Glutamatergic neuron (in vitro differentiated cells): ENCODE results near the gene GNRHR. TPM values are rescaled to one million over a fixed set of nuclear protein-coding genes. Genes with fewer than 3 reads are reported as not detected.

Source experiments
- DNase-seq: peaks from one replicate; pipeline ENCODE4 v3.0.0; 2022
- H3K27ac Mint-ChIP-seq: one replicate; pipeline ENCODE4 v1.8.0; 2020; ENCODE audit warnings: mild to moderate bottlenecking, mixed read lengths, inconsistent platforms; ENCODE audit not compliant: unreplicated experiment
- H3K27me3 Mint-ChIP-seq: one replicate; pipeline ENCODE4 v1.8.0; 2020; ENCODE audit warnings: mild to moderate bottlenecking, moderate library complexity, mixed read lengths, inconsistent platforms; ENCODE audit not compliant: unreplicated experiment
- H3K36me3 Mint-ChIP-seq: one replicate; pipeline ENCODE4 v1.8.0; 2020; ENCODE audit warnings: mild to moderate bottlenecking, mixed read lengths, inconsistent platforms; ENCODE audit not compliant: unreplicated experiment
- H3K4me1 Mint-ChIP-seq: one replicate; pipeline ENCODE4 v1.8.0; 2020; ENCODE audit warnings: mild to moderate bottlenecking, low read depth, mixed read lengths, inconsistent platforms; ENCODE audit not compliant: unreplicated experiment
- H3K4me3 Mint-ChIP-seq: one replicate; pipeline ENCODE4 v1.8.0; 2020; ENCODE audit warnings: mild to moderate bottlenecking, mixed read lengths, inconsistent platforms; ENCODE audit not compliant: unreplicated experiment
- H3K9me3 Mint-ChIP-seq: one replicate; pipeline ENCODE4 v1.8.0; 2020; ENCODE audit warnings: mild to moderate bottlenecking, moderate library complexity, mixed read lengths, inconsistent platforms; ENCODE audit not compliant: unreplicated experiment
- total RNA-seq: library from RNA; stranded (reverse); fragmentation: NEBNext Ultra II Directional; extraction: Animal tissue kit (Norgen Biotek cat#: 25700); gene quantifications from one replicate; pipeline ENCODE4 v1.2.1, GENCODE V29; 2021; ENCODE audit not compliant: unreplicated experiment
- TF ChIP-seq, protein P1 (sequence below): fragments of 200-600 bp; sonication (generic); IDR thresholded peaks from one replicate; pipeline ENCODE4 v1.5.0; 2021; ENCODE audit not compliant: partially characterized antibody, unreplicated experiment

The GNRHR gene
- total RNA-seq, 1 donor from 2014 or later = not detected

DNA sequence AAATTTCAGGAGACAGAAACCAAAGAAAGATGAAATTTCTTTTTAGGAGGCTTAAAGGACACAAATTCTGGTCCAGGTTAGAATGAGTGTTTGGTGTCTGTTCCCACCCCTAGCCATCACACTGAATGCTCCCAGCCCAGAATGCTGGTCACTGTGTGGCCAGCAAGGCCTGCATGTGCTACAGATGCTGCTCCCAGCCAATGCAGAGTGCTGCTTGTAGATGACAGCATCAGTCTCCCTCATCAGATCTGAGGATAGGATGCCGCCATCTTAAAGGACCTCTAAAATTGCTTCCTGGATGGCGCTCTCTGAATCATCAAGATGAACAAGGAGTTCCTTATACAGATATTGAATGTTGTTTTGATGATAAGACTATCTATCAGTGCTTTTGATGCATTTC is 35.3 kb downstream of the GNRHR start:
- H3K27ac Mint-ChIP-seq = no peak overlapping the region
- H3K4me1 Mint-ChIP-seq = peaks cover 2% of the 10 kb centered on the region
- no peak for DNase-seq
- TF ChIP-seq, protein P1, sequence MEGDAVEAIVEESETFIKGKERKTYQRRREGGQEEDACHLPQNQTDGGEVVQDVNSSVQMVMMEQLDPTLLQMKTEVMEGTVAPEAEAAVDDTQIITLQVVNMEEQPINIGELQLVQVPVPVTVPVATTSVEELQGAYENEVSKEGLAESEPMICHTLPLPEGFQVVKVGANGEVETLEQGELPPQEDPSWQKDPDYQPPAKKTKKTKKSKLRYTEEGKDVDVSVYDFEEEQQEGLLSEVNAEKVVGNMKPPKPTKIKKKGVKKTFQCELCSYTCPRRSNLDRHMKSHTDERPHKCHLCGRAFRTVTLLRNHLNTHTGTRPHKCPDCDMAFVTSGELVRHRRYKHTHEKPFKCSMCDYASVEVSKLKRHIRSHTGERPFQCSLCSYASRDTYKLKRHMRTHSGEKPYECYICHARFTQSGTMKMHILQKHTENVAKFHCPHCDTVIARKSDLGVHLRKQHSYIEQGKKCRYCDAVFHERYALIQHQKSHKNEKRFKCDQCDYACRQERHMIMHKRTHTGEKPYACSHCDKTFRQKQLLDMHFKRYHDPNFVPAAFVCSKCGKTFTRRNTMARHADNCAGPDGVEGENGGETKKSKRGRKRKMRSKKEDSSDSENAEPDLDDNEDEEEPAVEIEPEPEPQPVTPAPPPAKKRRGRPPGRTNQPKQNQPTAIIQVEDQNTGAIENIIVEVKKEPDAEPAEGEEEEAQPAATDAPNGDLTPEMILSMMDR = no peak
- no peak overlapping the region for H3K4me3 Mint-ChIP-seq
- peaks cover 2% of the 10 kb centered on the region for H3K9me3 Mint-ChIP-seq
- H3K27me3 Mint-ChIP-seq = no peaks in the 10 kb centered on the region
- peaks cover 4% of the 10 kb centered on the region for H3K36me3 Mint-ChIP-seq

DNA sequence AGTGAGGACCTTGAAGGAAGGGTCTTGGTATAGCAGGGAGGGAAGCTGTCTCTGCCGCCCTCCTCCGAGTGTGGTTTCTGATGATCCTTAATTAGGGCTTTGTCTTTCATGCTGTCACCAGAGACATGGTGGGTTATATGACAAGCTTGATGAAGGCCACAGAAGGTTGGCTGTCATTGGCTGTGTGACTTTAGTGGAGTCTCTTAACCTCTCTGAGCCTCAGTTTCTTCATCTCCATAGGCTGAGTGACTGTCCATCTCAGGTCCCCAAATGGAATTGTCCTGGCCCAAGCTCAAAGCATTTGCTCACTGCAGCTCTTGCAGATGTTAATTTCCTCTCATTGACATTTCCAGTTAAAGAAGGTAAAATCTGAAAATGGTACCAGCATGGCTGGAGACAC is 36.6 kb downstream of the GNRHR start:
- no peak overlapping the region for H3K4me3 Mint-ChIP-seq
- TF ChIP-seq, protein P1 = no peak
- peaks cover 4% of the 10 kb centered on the region for H3K36me3 Mint-ChIP-seq
- no peaks in the 10 kb centered on the region for H3K27me3 Mint-ChIP-seq
- peaks cover 2% of the 10 kb centered on the region for H3K4me1 Mint-ChIP-seq
- H3K9me3 Mint-ChIP-seq = peaks cover 2% of the 10 kb centered on the region
- no peak for DNase-seq
- no peak overlapping the region for H3K27ac Mint-ChIP-seq

DNA sequence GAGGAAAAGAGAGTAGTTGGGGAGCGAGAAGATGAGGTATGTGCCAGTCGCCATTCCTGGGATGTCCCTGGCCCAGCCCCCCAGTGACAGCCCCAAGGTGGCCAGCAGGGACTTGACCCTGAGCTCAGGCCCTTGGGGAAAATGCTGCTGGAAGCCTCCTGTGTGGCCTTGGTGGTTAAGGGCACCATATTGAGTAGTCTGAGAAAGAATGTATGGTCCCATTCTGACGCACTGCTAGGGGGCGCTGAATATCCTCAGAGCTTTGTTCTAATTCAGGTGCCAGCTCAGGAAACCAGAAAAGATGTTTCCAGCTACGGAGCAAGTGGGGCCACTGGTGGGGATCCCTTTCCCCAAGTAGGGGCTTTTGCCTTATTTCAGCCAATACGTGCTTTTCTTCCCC is 39.2 kb downstream of the GNRHR start:
- H3K36me3 Mint-ChIP-seq = no peaks in the 10 kb centered on the region
- DNase-seq = no peak
- H3K27ac Mint-ChIP-seq = no peak overlapping the region
- peaks cover 2% of the 10 kb centered on the region for H3K4me1 Mint-ChIP-seq
- H3K4me3 Mint-ChIP-seq = no peak overlapping the region
- peaks cover 2% of the 10 kb centered on the region for H3K9me3 Mint-ChIP-seq
- TF ChIP-seq, protein P1 = no peak
- H3K27me3 Mint-ChIP-seq = no peaks in the 10 kb centered on the region

DNA sequence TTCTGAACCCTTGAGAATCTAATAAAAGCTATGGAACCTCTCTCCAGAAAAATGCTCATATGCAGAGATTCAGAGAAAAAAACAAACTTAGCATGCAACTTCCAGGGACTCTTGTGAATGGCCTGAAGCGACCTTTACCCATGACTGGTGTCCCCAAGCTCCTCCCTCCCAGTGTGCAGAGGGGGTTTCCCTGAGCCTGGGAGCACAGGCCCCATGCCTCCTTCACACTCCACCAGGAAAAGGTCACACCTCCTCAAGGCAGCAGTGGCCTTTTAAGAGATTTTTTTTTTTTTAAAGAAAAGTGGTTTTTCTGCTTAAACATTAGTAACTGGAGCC is 40.0 kb downstream of the GNRHR start:
- H3K36me3 Mint-ChIP-seq = no peaks in the 10 kb centered on the region
- TF ChIP-seq, protein P1 = no peak
- H3K27ac Mint-ChIP-seq = no peak overlapping the region
- H3K4me1 Mint-ChIP-seq = peaks cover 2% of the 10 kb centered on the region
- no peak for DNase-seq
- H3K27me3 Mint-ChIP-seq = no peaks in the 10 kb centered on the region
- H3K4me3 Mint-ChIP-seq = no peak overlapping the region
- H3K9me3 Mint-ChIP-seq = peaks cover 2% of the 10 kb centered on the region

DNA sequence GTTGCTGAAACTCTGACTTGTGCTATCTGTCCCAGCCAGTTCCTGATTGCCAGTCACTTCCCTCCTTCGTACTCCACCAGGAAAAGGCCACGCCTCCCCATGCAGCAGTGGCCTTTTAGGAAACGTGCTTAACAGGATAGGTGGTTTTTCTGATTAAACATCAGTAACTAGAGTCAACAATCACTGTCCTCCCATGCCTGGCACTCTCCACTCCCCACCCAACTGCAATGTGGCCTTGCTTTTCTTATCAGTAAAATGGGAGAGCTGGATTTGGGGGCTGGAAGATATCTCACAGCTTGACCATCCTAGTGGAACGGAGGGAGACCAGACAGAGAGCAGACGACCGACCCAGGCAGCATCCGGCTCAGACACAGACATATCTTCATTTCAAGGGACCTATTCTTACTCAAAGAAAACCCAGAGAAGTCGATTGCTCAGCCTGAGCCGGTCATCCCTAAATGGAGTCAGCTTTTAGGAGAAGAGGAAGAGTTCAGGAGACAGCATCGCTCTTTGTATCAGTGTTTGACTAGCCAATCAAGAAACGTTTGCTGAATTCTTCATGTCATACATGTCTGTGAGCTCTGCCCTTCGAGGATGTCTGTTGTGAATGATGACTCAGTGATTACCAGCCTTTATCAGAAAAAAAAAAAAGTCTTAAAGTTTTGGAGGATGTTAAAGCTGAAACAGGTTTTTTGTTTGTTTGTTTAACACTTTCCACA is 40.5 kb downstream of the GNRHR start:
- Mint-ChIP-seq H3K9me3 (peaks cover 2% of the 10 kb centered on the region), H3K27me3 (no peaks in the 10 kb centered on the region), H3K27ac (no peak overlapping the region), H3K4me3 (no peak overlapping the region), H3K36me3 (no peaks in the 10 kb centered on the region), H3K4me1 (peaks cover 2% of the 10 kb centered on the region)
- no peak for DNase-seq
- TF ChIP-seq, protein P1 = no peak
